K562 (cell line): ENCODE results near the gene SNAPC5. TPM values are rescaled to one million over a fixed set of nuclear protein-coding genes. Genes with fewer than 3 reads are reported as not detected.

Experiments used
- ATAC-seq: fragments of 200-7000 bp; cut with Tn5 transposase; 3 replicates; pipeline ENCODE4 v1.9.1; 2020; ENCODE audit warnings: moderate library complexity
- BruUV-seq: library from RNA; stranded (reverse); fragments of 400-500 nt; replicated peaks from 2 replicates; lab custom pipeline; 2021; lab: Mats Ljungman, UMichigan
- CTCF ChIA-PET: fragments of 300-600 bp; formaldehyde crosslinking; extraction: SDS; loops from one replicate; lab custom pipeline; 2021; ENCODE audit warnings: low intra/inter-chr PET ratio; lab: Yijun Ruan, JAX
- POLR2A ChIA-PET: fragments of 300-600, 350-650 bp; sonication (Branson Sonifier 250); formaldehyde crosslinking; extraction: SDS; loops from one replicate; lab custom pipeline; 2021; ENCODE audit warnings: antibody characterized with exemption, inconsistent platforms; lab: Yijun Ruan, JAX
- DNase-seq, 4 experiments: peaks; one replicate each; pipeline versions ENCODE4 v3.0.0 to v3.0.0-alpha.2; 2011 to 2018; ENCODE audit warnings: low spot score in 3 of 4, mixed read lengths in 3 of 4; ENCODE audit errors: extremely low read depth in 1 of 4
- FAIRE-seq: peaks from 2 replicates; lab custom pipeline; 2011; peaks lifted over from hg19 to GRCh38; lab: Jason Lieb, UNC
- H2AFZ ChIP-seq: 2 replicates; pipeline ENCODE4 v1.6.0; 2011; ENCODE audit warnings: low read depth, low read length, control low read depth, inconsistent platforms
- H3K27ac ChIP-seq: fragments of 200-600 bp; 3 replicates; pipeline ENCODE4 v1.8.0; 2011; ENCODE audit warnings: low read depth, mild to moderate bottlenecking, control low read depth, inconsistent platforms, low read length, moderate library complexity, mixed read lengths; ENCODE audit errors: extremely low read depth
- H3K27me3 ChIP-seq, 2 experiments: fragments of 300-600 bp in 1 of 2; 2 replicates in 1 of 2; 3 replicates in 1 of 2; pipeline versions ENCODE4 v1.6.0 to v1.8.0; 2011; ENCODE audit warnings: inconsistent platforms in 2 of 2, low read length in 2 of 2, mild to moderate bottlenecking in 1 of 2, mixed read lengths in 1 of 2, moderate library complexity in 1 of 2; ENCODE audit not compliant: control insufficient read depth in 2 of 2, insufficient read depth in 2 of 2
- H3K36me3 ChIP-seq: fragments of 300-600 bp; 3 replicates; pipeline ENCODE4 v1.8.0; 2011; ENCODE audit warnings: mild to moderate bottlenecking, low read length, inconsistent platforms; ENCODE audit not compliant: control insufficient read depth, insufficient read depth
- H3K4me1 ChIP-seq, 2 experiments: fragments of 200-600 bp in 1 of 2; replicated peaks in 1 of 2; 2 replicates in 1 of 2; 3 replicates in 1 of 2; pipeline versions ENCODE4 v1.5.1 to v1.8.0; 2011; ENCODE audit warnings: inconsistent platforms in 2 of 2, low read length in 2 of 2, mild to moderate bottlenecking in 1 of 2, mixed read lengths in 1 of 2, moderate library complexity in 1 of 2; ENCODE audit not compliant: control insufficient read depth in 2 of 2, insufficient read depth in 2 of 2
- H3K4me2 ChIP-seq: 2 replicates; pipeline ENCODE4 v1.6.1; 2011; ENCODE audit warnings: low read length, control low read depth, inconsistent platforms, mixed read lengths; ENCODE audit not compliant: insufficient read depth
- H3K4me3 ChIP-seq: fragments of 200-600 bp; sonication (generic), shearing (Covaris generic); 2 replicates; pipeline ENCODE4 v1.5.1; 2016; ENCODE audit warnings: control low read depth, inconsistent platforms
- H3K79me2 ChIP-seq: fragments of 200-600 bp; 3 replicates; pipeline ENCODE4 v1.8.0; 2011; ENCODE audit warnings: low read length, inconsistent platforms; ENCODE audit not compliant: control insufficient read depth, insufficient read depth
- H3K9ac ChIP-seq, 2 experiments: 2 replicates each; pipeline versions ENCODE4 v1.6.0 to v1.6.1; 2011; ENCODE audit warnings: low read depth in 2 of 2, low read length in 2 of 2, control low read depth in 1 of 2, inconsistent platforms in 1 of 2, mild to moderate bottlenecking in 1 of 2, mixed read lengths in 1 of 2; ENCODE audit not compliant: insufficient read depth in 1 of 2
- H3K9me1 ChIP-seq: one replicate; pipeline ENCODE4 v1.6.0; 2011; ENCODE audit warnings: inconsistent platforms, mild to moderate bottlenecking, low read length, moderate library complexity; ENCODE audit not compliant: control insufficient read depth, insufficient read depth
- H3K9me3 ChIP-seq: replicated peaks from 2 replicates; pipeline ENCODE4 v1.5.1; 2011; ENCODE audit warnings: low read depth, low read length, inconsistent platforms; ENCODE audit not compliant: control insufficient read depth, insufficient read depth
- H4K20me1 ChIP-seq: replicated peaks from 2 replicates; pipeline ENCODE4 v1.6.1; 2011; ENCODE audit warnings: low read length, inconsistent platforms, mixed read lengths; ENCODE audit not compliant: control insufficient read depth, insufficient read depth
- CREM ChIP-seq: IDR thresholded peaks from 2 replicates; pipeline ENCODE4 v1.6.1; 2014; ENCODE audit warnings: antibody characterized with exemption, low read depth
- HLTF ChIP-seq: fragments of 450-650 bp; IDR thresholded peaks from 2 replicates; pipeline ENCODE4 v1.6.1; 2016
- MYNN ChIP-seq, 2 experiments: sonication (generic); formaldehyde crosslinking in 1 of 2; IDR thresholded peaks; 2 replicates each; pipeline versions ENCODE4 v1.5.0 to v1.6.1; 2016 to 2020; ENCODE audit warnings: antibody characterized with exemption in 1 of 2, missing genetic modification reagents in 1 of 2
- ZNF318 ChIP-seq, 2 experiments: fragments of 450-650 bp; IDR thresholded peaks; 2 replicates each; pipeline ENCODE4 v1.6.1; 2016; ENCODE audit warnings: mild to moderate bottlenecking in 2 of 2, borderline replicate concordance in 1 of 2, low read depth in 1 of 2, moderate library complexity in 1 of 2
- ZNF431 ChIP-seq: sonication (generic); formaldehyde crosslinking; IDR thresholded peaks from 2 replicates; pipeline ENCODE4 v1.8.0; 2022; ENCODE audit warnings: mild to moderate bottlenecking, missing genetic modification reagents
- ZNF449 ChIP-seq: fragments of 250-450 bp; sonication (Bioruptor Pico); IDR thresholded peaks from 2 replicates; pipeline ENCODE4 v1.8.0; 2022; ENCODE audit warnings: moderate library complexity, mild to moderate bottlenecking, inconsistent platforms
- ZNF561 ChIP-seq: fragments of 450-650 bp; formaldehyde crosslinking; conservative IDR thresholded peaks from 2 replicates; pipeline ENCODE4 v1.4.0; 2020; ENCODE audit warnings: mild to moderate bottlenecking, moderate library complexity
- WGBS: fragments of 100-300 bp; shearing (Covaris generic); methylation state at CpG from one replicate; pipeline ENCODE4 v1.1.6; 2016; ENCODE audit warnings: low coverage, mixed read lengths; ENCODE audit not compliant: insufficient coverage; ENCODE audit errors: missing lambda C conversion rate; 5-methylcytosine and 5-hydroxymethylcytosine counted together
- in situ Hi-C: fragments of 300-500 bp; cut with MboI; formaldehyde crosslinking; loops from 4 replicates; pipeline ENCODE4 v1.15.0; 2018; ENCODE audit warnings: inconsistent platforms, mixed read lengths
- intact Hi-C: fragments of 100-400 bp; cut with micrococcal nuclease; formaldehyde crosslinking; loops from 2 replicates; pipeline ENCODE4 v1.14.2; 2022
- polyA plus RNA-seq, 8 experiments: library from polyadenylated mRNA; depleted of rRNA in 4 of 8; stranded (reverse) in 5 of 8; unstranded in 3 of 8; fragments of >200 nt; fragmentation: Nextera tagmentation in 2 of 8; fragmentation: Illumina TruSeq in 1 of 8; extraction: Ambion mirVana in 2 of 8; extraction: Trizol in 1 of 8; gene quantifications; 2 replicates each; pipeline versions ENCODE4 v1.2.1 to v1.2.3, GENCODE V29; 2011 to 2014; ENCODE audit warnings: inconsistent platforms in 1 of 8, missing spikeins in 1 of 8
- total RNA-seq, 7 experiments: library from RNA; depleted of rRNA in 6 of 7; stranded (reverse); fragments of >200 nt in 6 of 7; fragmentation: Illumina TruSeq in 2 of 7; extraction: Trizol in 2 of 7; gene quantifications; 2 replicates each; pipeline versions ENCODE4 v1.2.1 to v1.2.3, GENCODE V29; 2011 to 2021; ENCODE audit warnings: low replicate concordance in 1 of 7

The SNAPC5 gene
- total and polyA plus RNA-seq, 9 of the 15 experiments (the other 6 are each of a cell fraction or from before 2014, with no cell fraction given), result 52.8 to 155 (median 96.5) TPM

DNA sequence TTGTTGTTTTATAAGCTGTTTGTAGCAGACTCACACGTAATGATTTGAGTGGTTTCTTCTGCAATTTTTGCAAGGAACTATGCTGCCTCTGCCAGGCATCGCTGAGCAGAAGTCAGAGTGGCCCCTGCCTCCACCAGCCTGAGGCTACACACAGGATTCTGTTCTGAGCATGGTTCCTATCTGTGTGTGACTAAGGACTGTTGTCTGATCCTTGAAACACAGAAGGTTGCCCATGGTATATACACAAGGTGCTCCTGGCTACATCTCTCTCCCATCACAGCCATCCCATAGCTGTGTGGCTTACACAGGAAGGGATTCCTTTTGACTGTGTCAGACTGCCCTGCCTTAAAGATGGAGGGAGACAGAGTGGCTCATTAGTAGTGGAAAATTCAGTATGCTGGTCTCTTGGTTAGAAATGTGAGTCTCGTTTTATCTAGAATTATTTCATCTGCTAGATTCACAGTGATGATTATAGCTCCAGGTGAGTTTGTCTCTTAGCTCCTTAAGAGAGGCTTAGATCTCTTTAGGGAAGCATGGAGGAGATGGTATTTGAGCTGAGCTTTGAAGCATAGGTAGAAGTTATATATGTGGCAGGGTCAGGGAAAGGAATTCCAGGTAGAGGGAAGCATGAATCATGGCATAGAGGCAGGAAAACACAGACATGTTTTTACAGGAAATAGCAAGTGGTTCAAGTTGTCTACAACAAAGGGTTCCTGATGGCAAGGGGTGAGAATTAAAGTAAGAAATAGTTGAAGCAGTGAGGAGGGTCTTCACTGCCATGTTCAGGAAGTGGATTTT, 37.5 kb downstream of the SNAPC5 start:
- Histone ChIP-seq H3K4me3 (no peak overlapping the region), H2AFZ (no peak overlapping the region), H3K9me3 (no peaks in the 10 kb centered on the region; the same call in 1 of the 2 replicates), H4K20me1 (no peaks in the 10 kb centered on the region), H3K27ac (no peak overlapping the region), H3K27me3 (no peaks in the 10 kb centered on the region), H3K9ac (no peak overlapping the region), H3K4me1 (no peaks in the 10 kb centered on the region), H3K36me3 (peaks cover 14% of the 10 kb centered on the region; the same call in 1 of the 3 replicates), H3K9me1 (no peaks in the 10 kb centered on the region), H3K4me2 (no peak overlapping the region), H3K79me2 (no peaks in the 10 kb centered on the region)
- ATAC-seq (no peak), DNase-seq (no peak), FAIRE-seq (no peak)
- intact Hi-C loops, result no loop called here
- BruUV-seq, result no TSS peak
- in situ Hi-C loops, result no loop called here
- ChIA-PET CTCF (no interaction called here), POLR2A (interaction anchor here (0.6 to 1.5 kb wide), 5 partner anchors 9 to 240 kb away, joined by 3 to 5 read pairs (median 3); partner anchors contain the start of gene SNAPC5)
- WGBS, result 73% methylated on average over 3 of the region's 3 CpGs
- TF ChIP-seq HLTF (no peak), ZNF449 (CRISPR knock-in tag) (no peak), ZNF431 (CRISPR knock-in tag) (no peak), ZNF561 (CRISPR knock-in tag) (no peak), ZNF318 (IDR thresholded peaks at IDR 0.05; ENCODE audit: borderline replicate concordance in 1 of 2, low read depth in 1 of 2) (no peak), MYNN (IDR thresholded peaks at IDR 0.05) (no peak), MYNN (CRISPR knock-in tag; IDR thresholded peaks at IDR 0.05) (no peak), CREM (no peak)
